Right lobe of liver (tissue), 6 donors: Measurements from ENCODE around the gene MFAP4. TPM values are rescaled to one million over a fixed set of nuclear protein-coding genes. Genes with fewer than 3 reads are reported as not detected.

ENCODE experiments used
- ATAC-seq, 4 donors: fragments of 200-7000 bp; cut with Tn5 transposase; one replicate each; pipeline ENCODE4 v1.9.1; 2020; ENCODE audit warnings: mild to moderate bottlenecking in 4 of 4, moderate library complexity in 4 of 4
- DNase-seq, 3 donors: peaks; one replicate each; pipeline ENCODE4 v3.0.0-alpha.2; 2020
- H3K27ac ChIP-seq, 3 donors: fragments of 200-600 bp; one replicate each; pipeline ENCODE4 v1.8.0; 2022
- H3K27me3 ChIP-seq, 2 donors: fragments of 200-600 bp; one replicate each; pipeline ENCODE4 v1.8.0; 2022
- H3K36me3 ChIP-seq, 4 donors: fragments of 200-600 bp; sonication (generic) in 1 of 4; one replicate each; pipeline versions ENCODE4 v1.5.1 to v1.8.0; 2017 to 2022; ENCODE audit warnings: control low read depth in 1 of 4
- H3K4me1 ChIP-seq, 4 donors: fragments of 200-600 bp; sonication (generic) in 1 of 4; one replicate each; pipeline versions ENCODE4 v1.5.1 to v1.8.0; 2017 to 2022; ENCODE audit warnings: control low read depth in 1 of 4
- H3K4me3 ChIP-seq, 3 donors: fragments of 200-600 bp; one replicate each; pipeline ENCODE4 v1.8.0; 2022
- H3K9me3 ChIP-seq, 4 donors: fragments of 200-600 bp; sonication (generic) in 1 of 4; one replicate each; pipeline versions ENCODE4 v1.5.1 to v1.8.0; 2017 to 2022; ENCODE audit warnings: control low read depth in 1 of 4
- CTCF ChIP-seq, 4 donors: fragments of 200-600 bp in 3 of 4; fragments of 450-650 bp in 1 of 4; IDR thresholded peaks; one replicate each; pipeline versions ENCODE4 v1.5.1 to v1.8.0; 2016 to 2022; ENCODE audit warnings: antibody characterized with exemption in 4 of 4, mild to moderate bottlenecking in 2 of 4
- POLR2A ChIP-seq: fragments of 450-650 bp; IDR thresholded peaks from one replicate; pipeline ENCODE4 v1.6.1; 2017; ENCODE audit warnings: antibody characterized with exemption, mild to moderate bottlenecking
- whole genome bisulfite sequencing: methylation state at CpG from one replicate; pipeline ENCODE4 v1.1.6; 2018; ENCODE audit warnings: low coverage, low lambda C conversion rate; ENCODE audit not compliant: insufficient coverage; ENCODE audit errors: missing lambda C conversion rate; 5-methylcytosine and 5-hydroxymethylcytosine counted together
- intact Hi-C, 2 donors: fragments of 100-400 bp; cut with DNase I; formaldehyde crosslinking; loops; one replicate each; pipeline versions ENCODE4 v1.11.2 to v1.14.1; 2022
- total RNA-seq, 6 experiments: library from RNA; depleted of rRNA in 2 of 6; stranded (reverse); fragments of >200 nt in 2 of 6; fragmentation: NEBNext Ultra II Directional in 3 of 6; extraction: Animal tissue kit (Norgen Biotek cat#: 25700) in 3 of 6; gene quantifications; one replicate each; pipeline versions ENCODE4 v1.1.0 to v1.2.4, GENCODE V29; 2016 to 2023
- donor health status: DM: no; HTN: yes; CAD: no.
- donor health status: DM: no; HTN: no; CAD: no.
- donor health status: DM: no; HTN: no; CAD: no.
- donor health status: DM: no; HTN: yes; CAD: no.
- donor health status: DM: no; HTN: yes; CAD: no.

The MFAP4 gene
- total RNA-seq, 6 experiments from 2014 or later: 2.3 to 12.0 (median 6.5) TPM

- no peak for TF ChIP-seq CTCF (IDR thresholded peaks at IDR 0.05)
- TF ChIP-seq POLR2A: no peak
- intact Hi-C loops: loop anchor here in 1 of 2 donors (5.0 kb wide), 1 partner anchor 80 kb away; no protein-coding TSS in a partner anchor
- H3K9me3 ChIP-seq: no peaks in the 10 kb centered on the region
- H3K4me3 ChIP-seq: no peak overlapping the region
- peak in 1 of 3 donors; percentile 33 for DNase-seq
- peaks cover 0 to 5% (median 2%) of the 10 kb centered on the region in 4 donors for H3K4me1 ChIP-seq
- no peaks in the 10 kb centered on the region for H3K27me3 ChIP-seq
- WGBS: 98% methylated on average over 5 of the region's 9 CpGs
- no peak overlapping the region for H3K27ac ChIP-seq
- no peak for ATAC-seq
- H3K36me3 ChIP-seq: no peaks in the 10 kb centered on the region
Observed at GRCh38 chr17:19372011-19372370, 15.0 kb downstream of the MFAP4 start.

- no peaks in the 10 kb centered on the region for H3K27me3 ChIP-seq
- no peak overlapping the region for H3K4me3 ChIP-seq
- H3K9me3 ChIP-seq: no peaks in the 10 kb centered on the region
- no CpG with 5 or more reads among the region's 7 CpGs for WGBS
- TF ChIP-seq CTCF (IDR thresholded peaks at IDR 0.05): no peak
- TF ChIP-seq POLR2A: no peak
- no peaks in the 10 kb centered on the region for H3K36me3 ChIP-seq
- ATAC-seq (no peak), DNase-seq (peak in 1 of 3 donors; percentile 25)
- no peaks in the 10 kb centered on the region for H3K4me1 ChIP-seq
- intact Hi-C loops: loop anchor here in 1 of 2 donors (5.0 kb wide), 1 partner anchor 81 kb away; no protein-coding TSS in a partner anchor
- no peak overlapping the region for H3K27ac ChIP-seq
Observed at GRCh38 chr17:19371259-19372010, 15.6 kb downstream of the MFAP4 start.

GRCh38 chr17:19370493-19370960 lies 16.5 kb downstream of the MFAP4 start:
- peak; percentile 27 to 72 (median 49) for ATAC-seq
- intact Hi-C loops: loop anchor here in 1 of 2 donors (5.0 kb wide), 1 partner anchor 82 kb away; no protein-coding TSS in a partner anchor

GRCh38 chr17:19369846-19370492 lies 17.0 kb downstream of the MFAP4 start:
- DNase-seq: no peak
- intact Hi-C loops: loop anchor here (5.0 to 10.0 kb wide), 2 partner anchors 82 to 85 kb away; no protein-coding TSS in a partner anchor
- WGBS: 70% methylated on average over 6 of the region's 12 CpGs
- Histone ChIP-seq H3K9me3 (no peaks in the 10 kb centered on the region), H3K4me1 (peaks cover 0 to 3% (median 0%) of the 10 kb centered on the region in 4 donors), H3K27ac (no peak overlapping the region), H3K4me3 (no peak overlapping the region), H3K36me3 (no peaks in the 10 kb centered on the region), H3K27me3 (no peaks in the 10 kb centered on the region)
- ATAC-seq: peak; percentile 7 to 42 (median 26)
- no peak for TF ChIP-seq CTCF (IDR thresholded peaks at IDR 0.05)
- TF ChIP-seq POLR2A: no peak

More at GRCh38 chr17:19370493-19370960, 16.5 kb downstream of the MFAP4 start:
- Histone ChIP-seq H3K4me1 (no peaks in the 10 kb centered on the region), H3K27me3 (no peaks in the 10 kb centered on the region), H3K36me3 (no peaks in the 10 kb centered on the region), H3K4me3 (no peak overlapping the region), H3K27ac (no peak overlapping the region), H3K9me3 (no peaks in the 10 kb centered on the region)
- WGBS: no CpG with 5 or more reads among the region's 7 CpGs
- peak in 1 of 3 donors; percentile 44 for DNase-seq
- no peak for TF ChIP-seq CTCF (IDR thresholded peaks at IDR 0.05)
- TF ChIP-seq POLR2A: no peak
